Stimulated activated CD8-positive, alpha-beta memory T cell treated with anti-CD3 and anti-CD28 coated beads, Interleukin-4, amount 100 ng/mL, for 48 hours (primary cell): ENCODE measurements around the gene CHD1L.
"Not testable (repeated sequence)": the region's sequence is repeated elsewhere in the genome, so short reads cannot be mapped to it uniquely, and the experiment has no call there.

Source experiments
- DNase-seq: peaks from one replicate; pipeline ENCODE4 v3.0.0-alpha.2; 2020

The CHD1L gene

GRCh38 chr1:147235822-147236221 lies 6.7 kb upstream of the CHD1L start:
- no peak for DNase-seq

GRCh38 chr1:147236448-147236847 lies 6.0 kb upstream of the CHD1L start:
- DNase-seq, result no peak

GRCh38 chr1:147236959-147237791 lies 5.3 kb upstream of the CHD1L start:
- no peak for DNase-seq

GRCh38 chr1:147238053-147238902 lies 4.2 kb upstream of the CHD1L start:
- DNase-seq, result no peak

GRCh38 chr1:147238925-147239820 lies 3.3 kb upstream of the CHD1L start:
- no peak for DNase-seq

GRCh38 chr1:147240131-147240721 lies 2.3 kb upstream of the CHD1L start:
- DNase-seq, result not testable (repeated sequence)

GRCh38 chr1:147241934-147242448 lies 493 bp upstream of the CHD1L start:
- DNase-seq, result no peak

GRCh38 chr1:147243228-147243685 lies 773 bp downstream of the CHD1L start:
- peak; percentile 57 for DNase-seq

- DNase-seq, result no peak
Measured at GRCh38 chr1:147243841-147244240, 1.4 kb downstream of the CHD1L start.

GRCh38 chr1:147245129-147245528 lies 2.6 kb downstream of the CHD1L start:
- DNase-seq, result no peak

- DNase-seq, result no peak
Measured at GRCh38 chr1:147245586-147246021, 3.1 kb downstream of the CHD1L start.

GRCh38 chr1:147246044-147246690 lies 3.7 kb downstream of the CHD1L start:
- no peak for DNase-seq

GRCh38 chr1:147246910-147247655 lies 4.6 kb downstream of the CHD1L start:
- no peak for DNase-seq

- DNase-seq, result no peak
Measured at GRCh38 chr1:147247656-147248238, 5.3 kb downstream of the CHD1L start.

GRCh38 chr1:147252540-147252939 lies 10.1 kb downstream of the CHD1L start:
- DNase-seq, result no peak

- no peak for DNase-seq
Measured at GRCh38 chr1:147260956-147261355, 18.5 kb downstream of the CHD1L start.

GRCh38 chr1:147264158-147264768 lies 21.8 kb downstream of the CHD1L start:
- no peak for DNase-seq

GRCh38 chr1:147266381-147266780 lies 23.9 kb downstream of the CHD1L start:
- DNase-seq, result no peak

- no peak for DNase-seq
Measured at GRCh38 chr1:147267711-147268110, 25.2 kb downstream of the CHD1L start.

GRCh38 chr1:147270721-147271120 lies 28.2 kb downstream of the CHD1L start:
- no peak for DNase-seq
